ENCODE results near the gene LPGAT1. TPM values are rescaled to one million over a fixed set of nuclear protein-coding genes. Genes with fewer than 3 reads are reported as not detected.
"Not testable (repeated sequence)": the region's sequence is repeated elsewhere in the genome, so short reads cannot be mapped to it uniquely, and the experiment has no call there.

LPGAT1 gene
- total RNA-seq, 4 donors from 2014 or later, result 48.1 to 66.6 (median 53.3) TPM

DNA sequence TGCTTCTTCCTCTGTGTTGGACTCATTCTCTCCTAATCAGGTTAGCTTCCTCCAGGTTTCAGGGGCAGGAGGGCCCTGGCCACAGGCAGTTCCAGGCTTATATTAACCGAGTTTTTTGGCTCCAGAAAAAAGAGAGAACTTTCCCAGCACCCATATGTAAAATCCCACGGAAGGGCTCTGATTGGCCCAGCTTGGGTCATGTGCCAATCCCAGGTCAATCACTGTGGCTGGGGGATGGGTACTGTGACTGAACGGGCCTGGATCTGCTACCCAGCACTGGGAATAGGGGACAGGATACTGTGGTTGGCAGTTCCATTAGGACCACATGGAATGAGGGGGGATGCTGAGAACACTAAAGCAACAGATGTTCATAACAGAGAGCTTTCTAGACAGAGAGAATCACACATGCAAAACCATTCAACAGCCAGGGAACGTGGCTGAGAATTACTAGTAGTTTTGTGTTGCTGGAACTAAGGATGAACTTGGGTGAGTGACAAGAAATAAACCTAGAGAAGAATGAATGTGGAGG is 104.0 kb downstream of the LPGAT1 start:
- no peak overlapping the region for H3K27ac ChIP-seq
- H3K27me3 ChIP-seq, result no peaks in the 10 kb centered on the region
- TF ChIP-seq POLR2AphosphoS5 (IDR thresholded peaks at IDR 0.05) (no peak), CTCF (IDR thresholded peaks at IDR 0.05) (no peak), POLR2A (IDR thresholded peaks at IDR 0.05) (no peak), EP300 (IDR thresholded peaks at IDR 0.05) (no peak)
- H3K36me3 ChIP-seq, result no peaks in the 10 kb centered on the region
- no peak overlapping the region for H3K4me3 ChIP-seq
- H3K9me3 ChIP-seq, result no peaks in the 10 kb centered on the region
- WGBS, 2 donors (ENCODE audit: low coverage in 1 of 2), result 33 to 57% methylated on average over 1 to 3 of the region's 4 CpGs
- ATAC-seq, result no peak
- H3K4me1 ChIP-seq, result no peaks in the 10 kb centered on the region

GRCh38 chr1:211724687-211725196 is 105.8 kb downstream of the LPGAT1 start:
- Histone ChIP-seq H3K27me3 (no peaks in the 10 kb centered on the region), H3K4me1 (no peaks in the 10 kb centered on the region), H3K9me3 (no peaks in the 10 kb centered on the region), H3K36me3 (no peaks in the 10 kb centered on the region), H3K4me3 (no peak overlapping the region), H3K27ac (no peak overlapping the region)
- TF ChIP-seq CTCF (IDR thresholded peaks at IDR 0.05) (no peak), POLR2A (IDR thresholded peaks at IDR 0.05) (no peak), POLR2AphosphoS5 (IDR thresholded peaks at IDR 0.05) (no peak), EP300 (IDR thresholded peaks at IDR 0.05) (no peak)
- no peak for ATAC-seq
- 13 to 67% methylated on average over 1 to 3 of the region's 11 CpGs for WGBS, 2 donors (ENCODE audit: low coverage in 1 of 2)

DNA sequence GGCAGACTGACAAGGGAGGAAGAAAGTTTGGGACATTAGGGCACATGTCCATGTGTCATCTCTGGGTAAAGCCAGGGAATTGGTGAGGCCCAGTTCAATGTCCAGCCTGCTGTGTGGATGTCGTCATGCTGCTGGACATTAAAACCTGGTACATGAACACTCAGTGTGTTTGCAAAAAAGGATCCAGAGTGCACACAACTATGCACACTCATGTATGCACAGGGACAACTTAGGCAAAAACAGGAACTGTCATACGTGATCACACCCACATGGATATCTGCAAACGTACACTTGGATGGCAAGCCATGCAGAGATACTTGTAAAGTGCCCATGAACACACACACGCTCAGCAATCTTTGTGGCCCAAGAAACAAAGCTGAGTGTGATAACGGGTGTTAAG is 107.3 kb downstream of the LPGAT1 start:
- Histone ChIP-seq H3K36me3 (no peaks in the 10 kb centered on the region), H3K27ac (no peak overlapping the region), H3K9me3 (no peaks in the 10 kb centered on the region), H3K4me3 (no peak overlapping the region), H3K27me3 (no peaks in the 10 kb centered on the region), H3K4me1 (no peaks in the 10 kb centered on the region)
- ATAC-seq, result no peak
- TF ChIP-seq CTCF (IDR thresholded peaks at IDR 0.05) (no peak), POLR2A (IDR thresholded peaks at IDR 0.05) (no peak), EP300 (IDR thresholded peaks at IDR 0.05) (no peak), POLR2AphosphoS5 (IDR thresholded peaks at IDR 0.05) (no peak)
- 79 to 90% methylated on average over 3 to 5 of the region's 5 CpGs for WGBS, 2 donors (ENCODE audit: low coverage in 1 of 2)

GRCh38 chr1:211722277-211723175 is 108.0 kb downstream of the LPGAT1 start:
- Histone ChIP-seq H3K36me3 (no peaks in the 10 kb centered on the region), H3K27ac (no peak overlapping the region), H3K27me3 (no peaks in the 10 kb centered on the region), H3K4me3 (no peak overlapping the region), H3K4me1 (no peaks in the 10 kb centered on the region), H3K9me3 (no peaks in the 10 kb centered on the region)
- WGBS, 2 donors (ENCODE audit: low coverage in 1 of 2), result 76 to 95% methylated on average over 5 of the region's 6 CpGs
- ATAC-seq, result no peak
- TF ChIP-seq CTCF (IDR thresholded peaks at IDR 0.05), result no peak
- TF ChIP-seq EP300 (IDR thresholded peaks at IDR 0.05), result no peak
- TF ChIP-seq POLR2AphosphoS5 (IDR thresholded peaks at IDR 0.05), result no peak
- no peak for TF ChIP-seq POLR2A (IDR thresholded peaks at IDR 0.05)

- WGBS, 2 donors (ENCODE audit: low coverage in 1 of 2), result 65 to 81% methylated on average over 4 of the region's 4 CpGs
These were observed 114.0 kb downstream of the LPGAT1 start for GRCh38 chr1:211716555-211716954.

More at GRCh38 chr1:211716555-211716954, 114.0 kb downstream of the LPGAT1 start:
- not testable (repeated sequence) for H3K27ac ChIP-seq, H3K4me1 ChIP-seq, ATAC-seq, H3K27me3 ChIP-seq, H3K36me3 ChIP-seq, H3K4me3 ChIP-seq, H3K9me3 ChIP-seq
